NCI-H2227 treated with DMSO at 0.1 percent for 48 hours (cell line): ENCODE measurements around the gene IDUA.

ENCODE experiments used
- DNase-seq: peaks from one replicate; lab custom pipeline; 2025; lab: John Stamatoyannopoulos, UW

The IDUA gene

GRCh38 chr4:1031956-1032795, 45.3 kb downstream of the IDUA start:
- DNase-seq, result no peak

DNA sequence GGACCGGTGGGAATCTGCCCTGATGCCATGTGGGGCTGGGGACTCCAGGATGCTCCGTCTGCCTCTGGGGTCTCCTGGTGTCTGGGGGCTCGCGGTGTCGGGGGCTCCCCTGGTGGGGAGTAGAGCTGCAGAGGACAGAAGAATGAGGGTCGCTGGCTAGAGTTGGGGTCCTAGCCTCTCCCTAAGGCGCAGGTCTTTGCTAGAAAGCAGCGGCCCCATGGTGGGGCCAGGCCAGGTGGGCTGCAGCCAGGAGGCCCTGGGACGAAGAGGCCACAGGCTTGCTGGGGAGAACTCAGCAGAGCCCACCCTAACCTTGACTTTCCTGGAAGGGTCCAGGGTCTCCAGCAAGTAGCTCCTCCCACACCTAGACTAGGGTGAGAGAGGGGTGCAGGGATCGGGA, 46.0 kb downstream of the IDUA start:
- no peak for DNase-seq

GRCh38 chr4:1033840-1034551, 47.2 kb downstream of the IDUA start:
- DNase-seq, result no peak

GRCh38 chr4:1035510-1035909, 48.7 kb downstream of the IDUA start:
- no peak for DNase-seq

GRCh38 chr4:1036095-1036494, 49.3 kb downstream of the IDUA start:
- DNase-seq, result no peak

- DNase-seq, result no peak
Measured at GRCh38 chr4:1036976-1037810, 50.3 kb downstream of the IDUA start.

DNA sequence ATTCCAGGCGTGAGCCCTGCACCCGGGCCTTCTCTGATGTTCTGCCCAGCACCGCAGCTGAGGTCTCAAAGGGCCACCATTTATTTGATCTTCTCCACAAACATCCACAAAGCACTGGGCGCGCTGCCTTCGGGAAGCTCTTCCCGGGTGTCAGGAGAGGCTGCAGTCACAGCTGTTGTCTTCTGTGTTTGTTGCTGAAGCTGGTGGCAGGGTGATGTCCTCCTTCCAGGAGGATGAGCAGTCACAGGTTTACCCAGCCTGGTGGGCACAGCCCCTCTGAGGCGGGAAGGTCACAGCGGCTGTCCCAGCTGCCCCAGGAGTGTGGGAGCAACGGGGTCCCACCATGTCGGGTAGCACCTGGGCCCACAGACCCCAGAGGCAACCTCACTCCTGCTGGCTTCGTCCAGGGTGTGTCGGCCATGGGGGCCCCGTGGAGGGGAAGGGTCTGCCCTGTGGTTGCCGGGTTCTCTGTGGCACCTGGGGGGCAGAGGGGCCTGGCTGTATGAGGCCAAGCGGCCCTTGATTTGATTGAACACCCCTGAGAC, 52.2 kb downstream of the IDUA start:
- DNase-seq, result no peak

DNA sequence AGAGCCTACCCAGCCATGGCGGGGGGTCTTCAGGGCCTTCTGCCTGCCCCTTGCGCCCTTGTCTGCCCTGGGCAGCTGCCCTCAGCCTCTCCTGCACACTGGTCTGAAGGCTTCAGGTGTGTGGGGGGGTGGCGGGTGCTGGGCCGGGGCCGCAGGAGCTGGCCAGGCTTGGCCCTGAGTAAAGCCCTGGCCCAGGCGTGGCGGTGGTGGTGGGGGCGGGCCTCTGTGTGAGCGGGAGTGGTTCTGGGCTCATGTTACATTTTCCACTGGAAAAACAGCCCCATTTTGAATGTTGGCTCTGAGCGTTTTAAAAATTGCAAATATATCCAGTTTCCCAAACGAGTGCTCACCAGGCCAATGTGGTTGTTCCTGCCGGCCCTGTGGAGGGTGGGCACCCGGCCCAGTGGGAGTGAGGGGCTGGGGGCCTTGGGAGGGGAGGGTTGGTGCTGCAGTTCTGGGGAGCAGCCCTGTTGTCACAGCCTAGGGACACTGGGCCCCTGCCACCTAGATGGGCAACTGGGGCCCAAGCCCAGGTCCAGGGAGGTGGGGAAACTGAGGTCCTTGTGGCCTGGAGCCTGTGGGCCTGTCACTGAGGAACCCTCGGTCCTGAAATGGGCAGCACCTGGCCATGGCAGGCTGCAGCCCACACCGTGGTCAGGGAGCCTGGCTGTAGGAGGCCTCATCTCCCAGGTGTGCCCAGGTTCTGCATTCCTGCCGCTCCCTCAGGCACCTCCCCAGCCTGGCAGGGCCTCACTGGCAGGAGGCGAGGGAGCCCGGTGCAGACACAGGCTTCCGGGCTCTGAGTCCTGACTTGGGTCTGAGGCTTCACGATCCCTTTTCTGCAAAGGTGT, 52.9 kb downstream of the IDUA start:
- DNase-seq, result no peak

DNA sequence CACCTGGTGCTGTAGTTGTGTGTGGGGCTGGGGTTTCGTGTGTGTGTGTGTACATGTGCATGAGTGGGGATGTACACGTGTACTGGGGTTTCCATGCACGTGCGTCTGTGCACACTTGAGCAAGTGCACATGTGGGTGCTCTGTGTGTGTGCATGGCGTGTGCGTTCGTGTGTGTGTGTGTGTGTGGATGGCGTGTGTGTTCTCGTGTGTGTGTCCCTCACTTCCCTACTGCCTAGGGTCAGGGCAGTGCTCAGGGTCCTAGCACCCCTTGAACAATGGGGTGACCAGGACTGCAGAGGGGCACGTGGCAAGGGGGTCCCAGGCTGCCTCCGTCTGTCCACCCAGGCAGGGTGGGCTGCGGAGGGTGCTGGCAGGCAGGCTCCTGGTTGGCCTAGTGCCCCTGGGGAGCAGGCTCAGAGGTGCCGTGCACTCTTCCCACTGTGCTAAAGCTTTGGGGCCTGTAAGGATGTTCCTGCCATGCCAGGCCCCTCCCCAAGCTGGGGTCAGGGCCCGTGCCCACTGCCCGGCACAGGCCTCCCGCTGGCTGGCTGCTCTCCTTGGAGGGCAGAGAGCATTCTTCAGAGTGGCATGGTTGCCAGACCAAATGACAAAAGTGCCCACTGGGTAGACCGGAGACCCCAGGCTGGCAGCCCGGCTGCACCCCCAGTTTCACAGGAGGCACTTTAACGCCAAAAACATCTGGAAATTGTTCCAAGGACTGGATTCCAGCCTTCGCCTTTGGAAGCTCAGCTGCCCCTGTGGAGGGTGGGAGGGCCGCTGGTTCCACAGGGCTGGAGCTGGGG, 53.7 kb downstream of the IDUA start:
- DNase-seq, result no peak

DNA sequence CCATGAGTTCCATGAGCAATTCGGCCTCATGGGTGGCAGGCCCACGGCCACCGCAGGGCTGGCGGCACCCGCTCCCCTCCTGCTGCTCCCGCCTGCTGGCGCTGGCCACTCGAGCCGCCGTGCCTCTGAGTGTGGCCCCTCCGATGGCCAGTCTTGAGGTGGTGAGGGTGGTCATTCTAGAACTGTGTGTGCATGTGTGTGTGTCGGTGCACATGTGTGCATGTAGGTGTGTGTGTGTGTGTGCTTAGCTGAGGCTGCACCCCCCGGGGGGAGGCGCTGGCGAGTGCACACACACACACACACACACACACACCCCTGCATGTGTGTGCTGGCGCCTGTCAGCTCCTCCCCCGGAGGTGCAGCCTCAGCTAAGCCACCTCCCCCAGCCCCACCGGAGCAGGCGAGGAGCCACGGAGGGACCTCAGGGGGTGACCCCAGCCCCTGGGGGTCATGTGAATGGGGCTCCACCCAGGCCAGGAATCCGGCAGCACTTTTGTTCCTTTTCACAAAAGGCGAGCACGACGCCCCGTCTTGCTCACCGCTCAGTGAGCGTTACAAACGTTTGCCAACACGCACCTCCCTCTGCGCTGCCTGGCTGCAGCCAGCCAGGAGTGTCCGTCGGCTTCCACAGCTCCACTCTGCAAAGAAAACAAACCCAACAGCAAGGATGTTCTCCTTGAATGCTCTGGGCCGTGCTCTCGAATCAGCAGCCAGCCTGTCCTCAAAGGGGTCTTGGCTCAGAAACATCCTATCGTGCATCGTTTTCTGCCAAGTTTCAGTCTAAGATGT, 54.5 kb downstream of the IDUA start:
- no peak for DNase-seq

- no peak for DNase-seq
Measured at GRCh38 chr4:1041936-1042330, 55.1 kb downstream of the IDUA start.

GRCh38 chr4:1042352-1043055, 55.7 kb downstream of the IDUA start:
- no peak for DNase-seq

DNA sequence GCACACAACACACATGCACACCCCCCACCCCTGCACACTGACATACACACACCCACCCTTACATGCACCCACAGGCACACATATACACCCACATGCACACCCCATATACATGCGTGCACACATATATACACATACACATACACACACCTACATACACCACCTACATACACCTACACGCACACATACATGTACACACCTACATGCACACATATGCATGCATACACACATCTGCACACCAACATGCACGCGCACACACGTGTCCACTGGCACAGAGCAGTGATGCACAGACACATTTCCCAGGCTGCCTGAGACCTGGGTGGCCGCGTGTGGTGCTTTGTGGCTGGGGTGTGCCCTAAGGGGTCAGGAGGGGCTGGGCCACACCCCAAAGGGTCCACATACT, 56.3 kb downstream of the IDUA start:
- DNase-seq, result no peak

DNA sequence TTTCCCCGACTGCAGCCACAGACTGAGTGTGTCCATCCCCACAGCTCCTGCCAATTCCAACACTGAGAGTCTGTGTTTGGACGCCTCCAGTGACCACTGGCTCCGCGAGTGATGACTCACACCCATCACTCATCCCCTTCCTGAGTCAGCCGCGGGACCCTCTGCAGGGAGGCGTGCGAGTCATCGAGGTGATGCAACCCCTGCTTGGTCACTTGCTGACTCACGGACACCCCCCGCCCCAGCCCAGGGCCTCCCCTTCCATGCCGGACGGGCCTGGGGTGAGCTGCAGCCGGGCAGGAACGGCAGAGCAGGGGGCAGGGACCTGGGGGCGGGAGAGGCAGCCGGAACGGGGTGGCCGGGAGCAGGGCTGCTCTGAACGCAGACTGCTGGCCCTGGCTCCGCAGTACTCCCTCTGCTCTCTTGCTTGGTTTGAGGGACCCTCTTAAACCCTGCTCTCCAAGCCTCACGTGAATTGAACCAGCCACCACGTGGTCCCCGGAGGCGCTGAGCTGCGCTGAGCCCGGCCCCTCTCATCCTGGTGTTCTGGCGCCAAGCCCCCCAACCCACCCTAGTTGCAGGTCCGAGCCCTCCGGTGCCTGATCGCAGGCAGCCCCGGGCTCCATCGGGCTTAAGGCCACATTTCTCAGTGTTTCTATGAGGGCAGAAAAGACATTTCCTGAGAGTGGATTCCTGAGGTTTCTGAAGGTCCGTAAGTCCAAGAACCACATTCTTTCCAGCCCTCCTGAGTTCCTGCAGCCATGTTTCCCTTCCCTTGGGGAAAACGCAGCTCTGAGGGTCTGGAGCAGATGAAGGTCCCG, 57.0 kb downstream of the IDUA start:
- no peak for DNase-seq

GRCh38 chr4:1044469-1045192, 57.8 kb downstream of the IDUA start:
- no peak for DNase-seq

- no peak for DNase-seq
Measured at GRCh38 chr4:1045193-1045594, 58.4 kb downstream of the IDUA start.

- DNase-seq, result no peak
Measured at GRCh38 chr4:1045595-1046201, 58.9 kb downstream of the IDUA start.
